GM19043 (cell line): ENCODE data around the gene ZNF662.

Source experiments
- ATAC-seq: cut with Tn5 transposase; IDR thresholded peaks from one replicate; pipeline ENCODE4 v1.9.1; 2021; ENCODE audit warnings: low read depth; ENCODE audit not compliant: unreplicated experiment

The ZNF662 gene

DNA sequence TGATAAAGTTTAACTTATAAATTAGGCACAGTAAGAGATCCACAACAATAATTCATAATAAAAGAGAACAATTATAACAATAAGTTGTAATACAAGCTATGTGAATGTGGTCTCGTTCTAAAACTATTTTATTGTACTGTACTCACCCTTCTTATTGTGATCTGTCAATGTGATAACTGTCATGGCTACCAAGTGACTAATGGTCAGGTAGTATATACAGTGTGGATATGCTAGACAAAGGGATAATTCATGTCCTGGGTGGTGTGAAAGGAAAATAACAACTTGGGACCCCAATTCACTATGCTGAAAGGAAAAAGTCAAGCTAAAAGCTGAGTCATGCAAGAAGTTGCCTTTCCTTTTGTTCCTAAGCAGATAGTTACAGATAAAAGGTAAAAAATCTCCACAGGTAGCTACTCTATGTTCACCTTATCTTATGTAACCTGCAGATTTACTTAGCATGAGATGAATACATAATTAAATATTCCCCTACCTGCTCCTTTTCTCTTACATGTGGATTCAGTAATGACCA is 19.6 kb upstream of the ZNF662 start:
- no peak for ATAC-seq

- no peak for ATAC-seq
Measured at GRCh38 chr3:42887084-42887483, 18.9 kb upstream of the ZNF662 start.

GRCh38 chr3:42891042-42891441 is 14.9 kb upstream of the ZNF662 start:
- no peak for ATAC-seq

DNA sequence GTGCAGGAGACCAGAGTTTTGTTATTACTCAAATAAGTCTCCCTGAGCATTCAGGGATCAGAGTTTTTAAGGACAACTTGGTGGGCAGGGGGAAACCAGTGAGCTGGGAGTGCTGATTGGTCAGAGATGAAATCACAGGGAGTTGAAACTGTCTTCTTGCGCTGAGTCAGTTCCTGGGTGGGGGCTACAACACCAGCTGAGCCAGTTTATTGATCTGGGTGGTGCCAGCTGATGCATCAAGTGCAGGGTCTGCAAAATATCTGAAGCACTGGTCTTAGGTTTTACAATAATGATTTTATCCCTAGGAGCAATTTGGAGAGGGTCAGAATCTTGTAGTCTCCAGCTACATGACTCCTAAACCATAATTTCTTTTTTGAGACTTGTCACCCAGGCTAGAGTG is 13.8 kb upstream of the ZNF662 start:
- ATAC-seq, result no peak

DNA sequence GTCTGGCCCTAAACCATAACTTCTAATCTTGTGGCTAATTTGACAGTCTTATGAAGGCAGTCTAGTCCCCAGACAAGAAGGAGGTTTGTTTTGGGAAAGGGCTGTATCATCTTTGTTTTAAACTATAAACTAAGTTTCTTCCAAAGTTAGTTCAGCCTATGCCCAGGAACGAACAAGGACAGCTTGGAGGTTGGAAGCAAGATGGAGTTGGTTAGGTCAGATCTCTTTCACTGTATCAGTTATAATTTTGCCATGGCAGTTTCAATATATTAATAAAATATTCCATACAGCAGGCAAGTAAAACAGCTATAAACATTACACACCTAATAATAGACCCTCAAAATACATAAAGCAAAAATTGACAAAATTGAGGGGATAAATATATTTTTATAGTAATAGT is 13.1 kb upstream of the ZNF662 start:
- no peak for ATAC-seq

GRCh38 chr3:42894698-42895579 is 11.0 kb upstream of the ZNF662 start:
- ATAC-seq, result no peak

DNA sequence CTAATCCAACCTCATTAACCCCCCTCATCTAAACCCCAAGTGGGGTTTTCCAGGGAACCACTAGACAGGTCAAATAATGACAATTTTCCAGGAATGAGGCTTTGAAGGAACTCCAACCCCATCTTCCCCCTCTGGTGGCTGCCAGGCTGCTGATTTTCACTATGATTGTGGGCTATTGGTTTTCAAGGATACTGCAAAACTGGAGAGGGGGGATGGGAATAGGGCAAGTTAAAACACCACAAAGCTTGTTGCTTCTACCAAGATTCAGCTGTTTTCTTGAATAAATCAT is 10.4 kb upstream of the ZNF662 start:
- no peak for ATAC-seq

DNA sequence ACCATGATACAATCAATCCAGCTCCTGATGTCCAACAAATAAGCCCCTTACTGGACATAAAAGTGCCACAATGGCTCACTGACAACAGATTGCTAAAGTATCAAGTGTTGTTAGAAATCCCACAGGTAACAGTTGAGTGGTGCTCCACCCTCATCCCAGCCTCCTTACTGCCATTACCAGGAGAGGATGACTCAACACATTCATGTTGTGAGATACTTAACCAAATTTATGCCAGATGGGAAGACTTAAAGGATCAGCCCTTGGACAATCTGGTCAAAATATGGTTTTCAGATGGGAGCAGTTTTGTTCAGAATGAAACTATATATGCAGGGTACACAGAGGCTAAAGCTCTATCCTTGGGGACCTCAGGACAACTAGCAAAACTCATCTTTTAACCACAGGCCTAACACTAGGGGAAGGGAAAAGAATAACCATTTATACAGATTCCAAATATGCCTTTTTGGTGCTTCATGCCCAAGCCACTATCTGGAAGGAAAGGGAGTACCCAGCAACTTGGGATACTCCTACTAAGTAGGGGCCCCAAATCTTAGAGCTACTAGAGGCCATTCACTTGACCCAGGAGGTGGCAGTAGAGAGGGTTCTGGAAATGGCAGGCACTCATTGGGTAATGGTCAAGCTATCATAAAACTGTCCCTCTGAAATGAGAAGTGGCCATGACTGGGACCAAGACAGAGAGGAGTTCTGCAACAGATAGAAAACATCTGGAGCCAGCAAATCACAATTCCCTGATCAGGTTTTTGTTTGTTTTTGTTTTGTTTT is 6.9 kb upstream of the ZNF662 start:
- no peak for ATAC-seq

DNA sequence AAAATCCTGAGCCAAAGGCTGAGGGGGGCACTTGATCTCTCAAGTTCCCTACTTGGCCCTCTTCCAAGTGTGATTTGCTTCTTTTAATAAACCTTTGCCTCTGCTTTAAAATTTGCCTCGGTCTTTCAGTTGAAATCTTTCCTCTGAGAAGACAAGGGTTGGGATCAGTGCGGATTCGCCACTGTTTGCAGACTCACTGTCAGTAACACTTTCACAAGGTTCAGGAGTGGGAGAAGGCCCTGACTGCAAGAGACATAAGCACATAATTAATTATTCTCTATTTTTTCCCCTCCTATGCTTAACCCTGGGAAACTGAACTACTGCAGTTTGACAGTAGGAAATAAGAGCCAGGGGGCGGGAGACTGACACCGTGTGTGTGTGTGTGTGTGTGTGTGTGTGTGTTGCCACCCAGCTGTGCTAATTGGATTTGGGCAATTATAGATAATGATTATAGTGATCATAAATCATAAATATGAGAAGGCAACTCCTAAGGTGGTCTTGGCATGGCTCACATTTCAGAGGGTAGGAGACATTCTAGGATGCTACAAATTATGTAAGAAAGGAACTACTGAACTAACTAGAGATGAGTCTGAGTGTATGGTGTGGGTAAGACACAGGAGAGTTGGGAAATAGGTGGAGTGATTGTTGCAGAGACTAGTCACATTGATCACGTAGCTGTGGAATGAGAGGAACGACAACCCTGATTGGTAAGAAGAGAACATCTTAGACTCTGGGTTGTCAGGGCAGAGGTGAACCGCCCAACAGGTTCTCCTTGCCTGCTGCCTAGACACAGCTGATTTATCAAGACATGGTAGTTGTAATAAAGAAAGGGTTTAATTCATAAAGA is 5.5 kb upstream of the ZNF662 start:
- ATAC-seq, result no peak

DNA sequence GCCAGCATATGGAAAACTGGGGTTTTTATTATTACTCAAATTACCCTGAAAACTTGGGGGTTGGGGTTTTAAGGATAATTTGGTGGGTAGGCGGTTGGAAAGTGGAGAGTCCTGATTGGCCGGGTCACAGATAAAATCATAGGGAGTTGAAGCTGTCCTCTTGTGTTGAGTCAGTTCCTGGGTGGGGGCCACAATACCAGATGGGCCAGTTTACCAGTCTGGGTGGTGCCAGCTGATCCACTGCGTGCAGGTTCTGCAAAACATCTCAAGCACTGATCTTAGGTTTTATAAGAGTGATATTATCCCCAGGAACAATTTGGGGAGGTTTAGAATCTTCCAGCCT is 4.9 kb upstream of the ZNF662 start:
- no peak for ATAC-seq

DNA sequence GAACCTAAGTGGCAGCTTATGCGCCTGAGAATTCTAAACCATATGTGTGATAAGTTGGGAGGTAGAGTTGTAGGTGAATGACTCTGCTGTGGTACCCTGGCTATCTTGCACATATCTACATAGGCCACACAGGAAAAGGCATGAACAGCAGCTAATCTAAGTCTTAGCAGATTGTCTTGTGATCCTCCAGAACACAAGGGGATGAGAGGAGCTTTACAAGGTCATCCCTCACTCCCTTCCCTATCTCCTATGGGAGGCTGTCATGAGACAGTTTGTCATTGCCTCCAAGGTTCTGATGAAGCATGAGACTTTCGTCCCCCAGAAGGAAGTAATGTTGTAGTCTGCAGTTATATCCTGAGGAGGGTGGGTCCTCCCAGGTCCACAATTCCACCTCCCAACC is 3.7 kb upstream of the ZNF662 start:
- no peak for ATAC-seq

DNA sequence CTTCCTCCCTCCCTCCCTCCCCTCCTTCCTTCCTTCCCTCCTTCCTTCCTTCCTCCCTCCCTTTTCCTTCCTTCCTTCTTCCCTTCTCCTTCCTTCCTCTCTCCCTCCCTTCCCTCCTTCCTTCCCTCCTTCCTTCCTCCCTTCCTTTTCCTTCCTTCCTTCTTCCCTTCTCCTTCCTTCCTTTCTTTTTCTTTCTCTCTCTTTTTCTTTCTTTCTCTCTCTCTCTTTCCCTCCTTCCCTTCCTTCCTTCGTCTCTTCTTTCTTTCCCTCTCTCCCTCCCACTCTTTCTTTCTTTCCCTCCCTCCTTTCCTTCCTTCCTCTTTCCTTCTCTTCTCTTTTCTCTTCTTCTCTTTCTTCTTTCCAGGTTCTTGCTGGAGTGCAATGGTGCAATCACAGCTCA is 1.9 kb upstream of the ZNF662 start:
- no peak for ATAC-seq

GRCh38 chr3:42905740-42906069 is 237 bp upstream of the ZNF662 start:
- ATAC-seq, result no peak

DNA sequence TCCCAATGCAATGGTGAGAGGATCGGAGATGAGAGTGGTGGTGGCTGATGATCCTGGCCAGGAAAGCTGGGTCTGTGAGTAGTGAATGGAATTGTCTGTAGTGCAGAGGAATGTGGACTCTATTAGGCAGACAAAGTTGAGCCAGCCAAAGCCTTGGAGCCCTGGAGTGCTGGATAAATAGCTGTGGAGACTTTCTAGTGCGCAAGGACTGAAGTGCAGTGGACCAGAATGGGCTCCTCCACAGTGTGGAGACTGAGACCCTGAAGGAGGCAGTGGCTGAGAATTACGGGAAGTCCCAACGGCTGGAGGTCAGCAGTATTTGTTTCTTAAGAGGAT is 874 bp downstream of the ZNF662 start:
- ATAC-seq, result no peak

GRCh38 chr3:42908675-42909074 is 2.7 kb downstream of the ZNF662 start:
- no peak for ATAC-seq

GRCh38 chr3:42911551-42911950 is 5.6 kb downstream of the ZNF662 start:
- no peak for ATAC-seq

DNA sequence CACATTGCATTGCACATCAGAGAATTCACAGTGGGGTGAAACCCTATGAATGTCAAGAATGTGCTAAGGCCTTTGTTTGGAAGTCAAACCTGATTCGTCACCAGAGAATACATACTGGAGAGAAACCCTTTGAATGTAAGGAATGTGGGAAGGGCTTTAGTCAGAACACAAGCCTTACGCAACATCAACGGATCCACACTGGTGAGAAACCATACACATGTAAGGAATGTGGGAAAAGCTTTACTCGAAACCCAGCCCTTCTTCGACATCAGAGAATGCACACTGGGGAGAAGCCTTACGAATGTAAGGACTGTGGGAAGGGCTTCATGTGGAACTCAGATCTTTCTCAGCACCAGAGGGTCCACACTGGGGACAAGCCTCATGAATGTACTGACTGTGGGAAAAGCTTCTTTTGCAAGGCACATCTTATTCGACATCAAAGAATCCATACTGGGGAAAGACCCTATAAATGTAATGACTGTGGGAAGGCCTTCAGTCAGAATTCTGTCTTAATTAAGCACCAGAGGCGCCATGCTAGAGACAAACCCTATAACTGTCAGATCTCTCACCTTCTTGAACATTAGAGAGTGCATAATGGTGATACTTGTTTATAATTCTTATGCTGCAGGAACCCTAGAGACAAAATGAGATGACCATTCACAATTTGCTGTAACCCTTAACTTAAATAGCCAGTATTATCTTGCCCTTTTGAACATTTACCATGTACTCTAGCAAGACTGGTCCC is 9.0 kb downstream of the ZNF662 start:
- ATAC-seq, result no peak

GRCh38 chr3:42923606-42924005 is 17.7 kb downstream of the ZNF662 start:
- ATAC-seq, result no peak

DNA sequence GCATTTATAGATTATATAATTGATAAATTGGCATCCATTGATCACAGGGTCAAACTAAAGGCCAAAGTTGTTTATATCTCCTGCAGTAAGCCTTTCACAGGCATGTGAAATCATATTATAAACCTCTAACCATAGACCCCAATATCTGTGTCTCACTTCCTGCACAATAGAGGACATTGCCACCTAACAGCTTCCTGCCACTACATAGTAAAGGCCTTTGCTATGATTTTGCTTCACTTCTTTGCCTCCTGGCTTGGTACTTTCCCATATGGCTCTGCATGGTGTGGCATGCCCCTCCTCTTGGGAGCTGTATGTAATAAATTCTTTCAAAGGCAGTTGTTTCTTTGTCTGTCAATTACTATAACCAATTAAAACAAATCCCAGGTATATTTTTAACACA is 20.4 kb downstream of the ZNF662 start:
- ATAC-seq, result no peak

DNA sequence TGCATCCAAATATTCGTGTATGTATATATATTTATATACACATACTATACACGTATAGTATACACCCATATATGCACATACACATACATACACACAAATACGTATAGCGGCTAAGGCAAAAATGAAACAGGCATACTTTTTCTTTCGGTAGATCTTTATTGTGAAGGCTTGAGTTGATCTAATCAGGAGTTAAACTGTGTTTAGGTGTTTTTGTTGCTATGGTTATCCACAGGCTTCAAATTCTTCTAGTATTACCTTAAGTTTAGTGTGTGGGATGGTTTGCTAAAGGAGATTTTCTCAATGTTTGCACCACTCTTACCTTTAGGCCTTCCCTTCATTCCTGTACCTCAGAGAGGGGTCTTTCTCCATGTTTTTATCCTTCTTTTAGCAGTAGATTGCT is 28.2 kb downstream of the ZNF662 start:
- no peak for ATAC-seq

DNA sequence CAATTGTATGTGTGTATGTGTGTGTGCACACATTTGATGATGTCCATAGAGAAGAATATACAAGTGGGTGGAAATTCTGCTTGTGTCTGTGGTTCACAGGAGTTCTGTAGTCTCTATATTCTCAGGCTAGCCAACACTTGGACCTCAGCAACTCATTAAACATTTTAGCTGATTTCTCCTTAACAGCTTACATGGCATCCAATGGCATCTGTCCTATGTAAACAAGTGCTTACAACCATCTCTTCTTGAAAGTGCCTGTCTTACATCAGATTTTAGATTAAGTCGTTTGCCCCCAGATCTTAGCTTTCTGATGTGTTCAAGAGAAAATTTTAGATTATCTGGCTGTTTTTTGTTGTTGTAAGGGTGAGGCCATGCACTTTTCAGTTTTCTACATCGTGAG is 29.0 kb downstream of the ZNF662 start:
- ATAC-seq, result no peak
